ENCODE measurements around the gene MAP7D1.
"Not testable (repeated sequence)": the region's sequence is repeated elsewhere in the genome, so short reads cannot be mapped to it uniquely, and the experiment has no call there.

Gene MAP7D1

GRCh38 chr1:36151845-36152203, 4.1 kb upstream of the MAP7D1 start:
- no peak for DNase-seq

- DNase-seq: no peak
Measured at GRCh38 chr1:36153476-36153875, 2.5 kb upstream of the MAP7D1 start.

GRCh38 chr1:36154335-36154734, 1.6 kb upstream of the MAP7D1 start:
- no peak for DNase-seq

GRCh38 chr1:36154765-36155407, 1.1 kb upstream of the MAP7D1 start:
- DNase-seq: no peak

- peak; percentile 63 for DNase-seq
Measured at GRCh38 chr1:36156329-36157114, 562 bp downstream of the MAP7D1 start.

- peak; percentile 23 for DNase-seq
Measured at GRCh38 chr1:36157115-36157903, 1.3 kb downstream of the MAP7D1 start.

- no peak for DNase-seq
Measured at GRCh38 chr1:36157973-36158826, 2.2 kb downstream of the MAP7D1 start.

- DNase-seq: not testable (repeated sequence)
Measured at GRCh38 chr1:36158827-36159252, 2.9 kb downstream of the MAP7D1 start.

- DNase-seq: no peak
Measured at GRCh38 chr1:36159614-36160387, 3.8 kb downstream of the MAP7D1 start.

- no peak for DNase-seq
Measured at GRCh38 chr1:36160388-36160948, 4.5 kb downstream of the MAP7D1 start.

- peak; percentile 67 for DNase-seq
Measured at GRCh38 chr1:36160949-36161485, 5.1 kb downstream of the MAP7D1 start.

- no peak for DNase-seq
Measured at GRCh38 chr1:36161641-36162531, 5.9 kb downstream of the MAP7D1 start.

GRCh38 chr1:36162680-36163239, 6.8 kb downstream of the MAP7D1 start:
- DNase-seq: no peak

GRCh38 chr1:36163426-36163825, 7.5 kb downstream of the MAP7D1 start:
- DNase-seq: no peak

GRCh38 chr1:36164361-36164760, 8.4 kb downstream of the MAP7D1 start:
- no peak for DNase-seq

- DNase-seq: no peak
Measured at GRCh38 chr1:36165145-36165544, 9.2 kb downstream of the MAP7D1 start.

- DNase-seq: no peak
Measured at GRCh38 chr1:36166136-36166535, 10.2 kb downstream of the MAP7D1 start.

GRCh38 chr1:36166938-36167905, 11.3 kb downstream of the MAP7D1 start:
- DNase-seq: peak; percentile 39

Measured in fibroblast of skin of abdomen (primary cell).